ENCODE data around the gene GPBAR1. TPM values are rescaled to one million over a fixed set of nuclear protein-coding genes. Genes with fewer than 3 reads are reported as not detected.
A peak's percentile ranks its signal among the peaks of the same experiment; 100 is the strongest.

GPBAR1 gene
- total RNA-seq, 1 donor from 2014 or later = under 0.01 TPM

- DNase-seq (ENCODE audit: low read depth) (no peak), FAIRE-seq (no peak)
- Histone ChIP-seq H3K36me3 (ENCODE audit: control insufficient read depth, insufficient read depth, low read length) (no peaks in the 10 kb centered on the region), H3K4me3 (ENCODE audit: low read depth, low read length) (no peak overlapping the region), H3K27me3 (ENCODE audit: control insufficient read depth, insufficient read depth, low read length) (no peaks in the 10 kb centered on the region)
- no peak for TF ChIP-seq CTCF (IDR thresholded peaks at IDR 0.05; ENCODE audit: insufficient read depth, low read length, severe bottlenecking)
Observed at GRCh38 chr2:218298314-218298875, 37.6 kb downstream of the GPBAR1 start.

- Histone ChIP-seq H3K27me3 (ENCODE audit: control insufficient read depth, insufficient read depth, low read length) (no peaks in the 10 kb centered on the region), H3K4me3 (ENCODE audit: low read depth, low read length) (no peak overlapping the region), H3K36me3 (ENCODE audit: control insufficient read depth, insufficient read depth, low read length) (no peaks in the 10 kb centered on the region)
- no peak for DNase-seq (ENCODE audit: low read depth)
- no peak for FAIRE-seq
- no peak for TF ChIP-seq CTCF (IDR thresholded peaks at IDR 0.05; ENCODE audit: insufficient read depth, low read length, severe bottlenecking)
Observed at GRCh38 chr2:218300141-218300540, 39.3 kb downstream of the GPBAR1 start.

- Histone ChIP-seq H3K4me3 (ENCODE audit: low read depth, low read length) (no peak overlapping the region), H3K36me3 (ENCODE audit: control insufficient read depth, insufficient read depth, low read length) (no peaks in the 10 kb centered on the region), H3K27me3 (ENCODE audit: control insufficient read depth, insufficient read depth, low read length) (no peaks in the 10 kb centered on the region)
- DNase-seq (ENCODE audit: low read depth) (peak; percentile 75), FAIRE-seq (peak; percentile 92)
- peak; percentile 86 for TF ChIP-seq CTCF (IDR thresholded peaks at IDR 0.05; ENCODE audit: insufficient read depth, low read length, severe bottlenecking)
Observed at GRCh38 chr2:218301176-218301819, 40.5 kb downstream of the GPBAR1 start.

GRCh38 chr2:218305383-218305782 lies 44.6 kb downstream of the GPBAR1 start:
- no peak for DNase-seq (ENCODE audit: low read depth)
- TF ChIP-seq CTCF (IDR thresholded peaks at IDR 0.05; ENCODE audit: insufficient read depth, low read length, severe bottlenecking) = no peak
- no peak for FAIRE-seq
- H3K27me3 ChIP-seq (ENCODE audit: control insufficient read depth, insufficient read depth, low read length) = no peaks in the 10 kb centered on the region
- no peaks in the 10 kb centered on the region for H3K36me3 ChIP-seq (ENCODE audit: control insufficient read depth, insufficient read depth, low read length)
- no peak overlapping the region for H3K4me3 ChIP-seq (ENCODE audit: low read depth, low read length)

GRCh38 chr2:218306184-218306920 lies 45.5 kb downstream of the GPBAR1 start:
- no peak overlapping the region for H3K4me3 ChIP-seq (ENCODE audit: low read depth, low read length)
- no peak for TF ChIP-seq CTCF (IDR thresholded peaks at IDR 0.05; ENCODE audit: insufficient read depth, low read length, severe bottlenecking)
- H3K36me3 ChIP-seq (ENCODE audit: control insufficient read depth, insufficient read depth, low read length) = no peaks in the 10 kb centered on the region
- peak; percentile 90 for FAIRE-seq
- H3K27me3 ChIP-seq (ENCODE audit: control insufficient read depth, insufficient read depth, low read length) = no peaks in the 10 kb centered on the region
- no peak for DNase-seq (ENCODE audit: low read depth)
